Peyer's patch (tissue), 4 donors: ENCODE measurements around the gene NRARP.

Experiments
- CTCF ChIP-seq, 6 experiments: fragments of 450-650 bp in 4 of 6; fragments of 200-600 bp in 2 of 6; sonication (generic) in 1 of 6; IDR thresholded peaks; one replicate each; pipeline ENCODE4 v1.5.1; 2017 to 2019; ENCODE audit warnings: antibody characterized with exemption in 6 of 6, mild to moderate bottlenecking in 3 of 6, moderate library complexity in 1 of 6
- POLR2A ChIP-seq, 2 donors: fragments of 450-650 bp; IDR thresholded peaks; one replicate each; pipeline ENCODE4 v1.5.1; 2017; ENCODE audit warnings: antibody characterized with exemption in 2 of 2, mild to moderate bottlenecking in 2 of 2, moderate library complexity in 2 of 2

- TF ChIP-seq CTCF (IDR thresholded peaks at IDR 0.05) (no peak), POLR2A (IDR thresholded peaks at IDR 0.05) (no peak)
Measured at GRCh38 chr9:137318602-137319001, 16.5 kb upstream of the NRARP start.
